DMS79 treated with DMSO at 0.1 percent for 48 hours (cell line): ENCODE measurements around the gene UNC5B.
A peak's percentile ranks its signal among the peaks of the same experiment; 100 is the strongest.
"Not testable (repeated sequence)": the region's sequence is repeated elsewhere in the genome, so short reads cannot be mapped to it uniquely, and the experiment has no call there.

Experiments
- DNase-seq: peaks from one replicate; lab custom pipeline; 2025; lab: John Stamatoyannopoulos, UW

Gene UNC5B

GRCh38 chr10:71268758-71269157, 56.4 kb downstream of the UNC5B start:
- DNase-seq = no peak

GRCh38 chr10:71269301-71270288, 57.2 kb downstream of the UNC5B start:
- DNase-seq = no peak

DNA sequence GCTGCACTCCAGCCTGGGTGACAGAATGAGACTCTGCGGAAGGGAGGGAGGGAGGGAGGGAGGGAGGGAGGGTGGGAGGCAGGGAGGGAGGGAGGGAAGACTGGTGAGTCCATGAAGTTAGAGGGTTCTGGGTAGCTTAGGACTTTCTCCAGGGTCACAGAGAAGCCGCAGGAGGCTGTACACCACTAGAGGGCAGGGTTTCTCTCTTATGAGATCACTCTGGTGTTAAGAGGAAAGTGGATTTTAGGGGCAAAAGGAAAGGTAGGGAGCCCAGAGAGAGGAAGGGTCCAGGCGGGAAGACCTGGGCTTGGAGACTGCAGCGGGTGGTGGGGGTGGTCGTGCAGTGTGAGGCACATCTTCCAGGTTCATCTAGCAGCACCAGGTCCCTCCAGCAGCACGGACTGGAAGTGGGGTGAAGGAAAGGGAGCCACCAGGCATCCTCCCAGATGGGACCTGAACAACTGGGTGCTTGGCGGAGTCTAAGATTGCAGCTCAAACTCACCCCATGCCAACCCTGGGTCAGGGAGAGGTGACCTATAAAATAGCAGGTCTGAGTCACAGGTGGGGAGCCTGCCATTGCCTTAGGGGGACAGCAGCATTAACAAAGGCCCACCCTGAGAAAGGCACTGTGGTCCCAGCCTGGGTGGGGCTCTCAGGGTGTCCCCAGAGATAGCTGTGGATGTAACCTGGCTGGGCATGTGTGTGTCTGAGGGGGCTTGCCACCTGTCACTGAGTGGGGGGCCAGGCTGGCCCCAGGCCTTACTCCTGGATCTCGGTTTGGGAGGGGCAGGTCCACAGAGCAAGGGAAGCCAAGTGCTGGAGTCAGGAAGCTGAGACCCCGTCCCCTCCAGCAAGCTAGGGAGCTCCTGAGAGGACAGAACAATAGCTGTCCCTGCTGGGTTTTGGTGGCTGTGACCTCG, 58.2 kb downstream of the UNC5B start:
- peak; percentile 26 for DNase-seq

DNA sequence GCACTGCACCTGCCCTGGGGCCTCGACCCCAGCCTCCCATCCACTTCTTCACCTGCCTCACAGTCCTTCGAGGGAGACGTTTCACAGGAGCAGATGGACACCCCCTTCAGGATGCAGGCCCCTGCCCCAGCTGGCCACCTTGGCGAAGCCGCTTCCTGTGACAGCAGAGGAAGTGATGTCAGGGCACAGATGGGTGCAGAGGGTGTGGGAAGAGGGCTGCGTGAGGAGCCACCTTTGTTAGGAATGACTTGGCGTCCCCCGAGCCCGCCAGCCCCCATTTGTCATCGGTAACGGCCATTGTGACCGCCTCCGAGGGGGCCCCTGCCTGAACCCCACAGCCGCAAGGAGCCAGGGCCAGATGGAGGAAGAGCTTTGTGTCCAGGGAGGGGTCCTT, 59.3 kb downstream of the UNC5B start:
- no peak for DNase-seq

GRCh38 chr10:71272056-71272771, 59.8 kb downstream of the UNC5B start:
- DNase-seq = no peak

GRCh38 chr10:71272974-71273373, 60.6 kb downstream of the UNC5B start:
- DNase-seq = not testable (repeated sequence)

- DNase-seq = no peak
Measured at GRCh38 chr10:71273506-71273905, 61.1 kb downstream of the UNC5B start.

- no peak for DNase-seq
Measured at GRCh38 chr10:71274901-71275796, 62.8 kb downstream of the UNC5B start.

DNA sequence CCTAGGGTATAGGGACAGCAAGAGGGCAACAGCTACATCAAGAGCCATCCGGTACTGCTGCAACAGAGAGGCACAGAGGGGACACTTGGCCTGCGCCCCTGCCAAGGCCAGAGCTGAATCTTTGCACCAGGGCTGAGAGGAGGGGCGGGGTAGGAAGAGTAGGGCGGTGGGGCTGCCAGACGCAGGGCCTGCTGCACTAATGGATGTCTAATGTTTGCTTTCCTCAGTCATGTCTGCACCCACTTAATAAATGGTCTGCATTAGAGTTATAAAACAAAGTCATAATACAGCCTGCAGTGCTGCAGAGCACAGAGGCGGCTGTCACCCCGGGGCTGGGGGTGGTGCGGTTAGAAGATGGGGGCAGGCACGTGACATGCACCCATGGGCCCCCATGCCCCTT, 64.5 kb downstream of the UNC5B start:
- no peak for DNase-seq

DNA sequence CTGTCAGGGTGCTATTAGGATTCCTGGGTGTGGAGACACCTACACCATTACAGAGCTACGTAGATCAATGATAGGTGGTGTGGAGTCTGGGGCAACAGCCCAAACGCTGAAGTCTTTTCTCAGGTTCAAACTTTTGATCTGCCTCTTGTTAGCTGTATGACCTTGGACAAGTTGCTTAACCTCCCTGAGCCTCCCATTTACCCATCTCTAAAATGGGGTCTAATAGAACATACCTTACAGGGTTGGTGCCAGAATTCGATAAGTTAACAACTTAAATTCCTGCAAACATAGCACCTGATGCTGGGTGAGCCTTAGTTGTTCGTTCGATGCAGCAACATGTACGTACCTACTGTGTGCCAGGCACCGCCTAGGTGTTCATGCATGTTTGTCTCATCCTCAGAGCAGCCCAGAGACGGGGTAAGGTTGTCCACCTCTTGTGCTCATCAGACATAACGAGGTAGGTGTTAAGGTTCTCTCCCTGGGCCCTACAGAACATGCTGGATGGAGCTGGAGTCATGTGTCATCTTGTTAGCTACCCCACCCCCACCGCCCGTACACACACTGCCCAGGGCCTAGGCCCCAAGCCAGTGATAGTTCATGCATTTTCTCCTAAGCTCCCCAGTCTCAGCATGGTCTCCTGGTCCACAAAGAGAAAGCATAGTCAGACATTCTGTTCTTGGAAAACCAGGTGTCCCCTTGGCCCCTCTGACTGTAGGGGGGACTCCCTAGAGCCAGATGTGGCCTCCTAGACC, 65.7 kb downstream of the UNC5B start:
- DNase-seq = no peak

GRCh38 chr10:71278691-71279588, 66.6 kb downstream of the UNC5B start:
- no peak for DNase-seq

GRCh38 chr10:71279590-71280170, 67.3 kb downstream of the UNC5B start:
- no peak for DNase-seq

DNA sequence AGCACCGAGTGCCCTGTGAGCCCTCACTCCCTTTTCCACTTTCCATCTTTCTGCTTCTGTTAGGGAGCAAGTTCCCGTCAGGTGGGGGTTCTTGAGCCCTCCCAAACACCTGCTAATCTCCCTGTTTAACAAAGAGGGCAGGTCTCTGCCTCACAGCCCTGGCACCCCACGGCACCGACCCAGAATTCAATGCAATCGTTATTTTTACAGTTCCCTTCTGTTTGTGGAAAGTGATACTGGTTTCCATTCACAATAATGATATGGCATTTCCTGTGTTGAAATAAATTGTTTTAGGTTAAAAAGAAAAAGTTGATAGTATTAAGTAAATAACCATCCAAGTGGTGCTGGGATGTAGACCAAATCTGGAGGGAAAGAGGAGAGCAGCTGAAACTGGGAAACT, 67.8 kb downstream of the UNC5B start:
- no peak for DNase-seq

DNA sequence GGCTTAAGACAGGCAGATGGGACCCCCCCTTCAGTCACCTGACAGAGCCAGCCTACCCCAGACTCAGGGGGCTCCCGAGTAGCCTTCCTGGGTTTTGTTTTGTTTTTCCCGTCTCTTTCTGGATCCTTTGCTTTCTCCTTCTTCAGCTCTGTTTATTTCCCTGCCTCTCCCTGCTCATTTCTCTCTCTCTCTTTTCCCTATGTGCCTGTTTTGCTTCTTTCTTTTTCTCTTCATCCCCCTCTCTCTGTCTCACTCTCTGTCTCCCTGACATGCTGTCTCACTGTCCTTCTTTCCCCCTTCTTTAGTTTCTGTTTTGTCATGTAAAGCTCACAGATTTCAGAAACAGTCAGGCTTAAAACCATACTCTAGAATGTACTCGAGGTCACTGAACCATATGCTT, 68.5 kb downstream of the UNC5B start:
- DNase-seq = no peak

GRCh38 chr10:71281646-71282322, 69.4 kb downstream of the UNC5B start:
- no peak for DNase-seq

DNA sequence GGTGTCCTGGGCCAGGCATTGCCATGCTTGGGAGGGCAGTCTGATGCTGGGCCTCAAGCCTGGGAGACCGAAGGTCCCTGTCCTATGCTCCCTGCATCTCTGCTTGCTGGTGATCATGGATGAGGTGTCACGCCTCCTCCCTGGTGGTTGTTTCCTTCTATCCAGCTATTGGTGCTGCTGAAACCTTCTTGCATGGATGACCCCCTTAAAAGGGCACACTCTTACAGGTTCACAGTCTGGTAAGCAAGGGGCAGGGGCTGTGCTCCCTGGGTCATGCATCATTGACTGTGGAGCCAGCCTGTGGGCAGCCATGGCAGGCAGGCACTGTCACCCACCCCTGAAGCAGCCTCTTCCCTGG, 69.9 kb downstream of the UNC5B start:
- no peak for DNase-seq

DNA sequence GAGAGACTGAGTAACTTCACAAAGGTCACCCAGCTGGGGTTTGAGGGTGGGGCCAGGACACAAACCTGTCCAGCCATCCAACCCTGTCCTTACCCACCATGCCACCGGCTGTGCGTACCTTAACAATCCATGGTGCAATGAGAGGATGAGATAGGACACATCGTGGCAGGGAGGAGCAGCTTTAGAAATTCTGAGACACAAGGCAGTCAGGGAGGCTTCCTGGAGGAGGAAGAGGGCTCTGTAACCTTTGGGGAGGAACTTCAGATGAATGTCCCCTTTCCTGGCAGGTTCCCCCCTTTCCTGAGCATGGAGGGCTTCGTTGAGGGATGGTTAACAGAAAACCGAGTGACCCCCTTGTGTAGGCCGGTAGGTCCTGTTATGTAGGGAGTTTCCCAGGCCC, 71.0 kb downstream of the UNC5B start:
- DNase-seq = no peak

DNA sequence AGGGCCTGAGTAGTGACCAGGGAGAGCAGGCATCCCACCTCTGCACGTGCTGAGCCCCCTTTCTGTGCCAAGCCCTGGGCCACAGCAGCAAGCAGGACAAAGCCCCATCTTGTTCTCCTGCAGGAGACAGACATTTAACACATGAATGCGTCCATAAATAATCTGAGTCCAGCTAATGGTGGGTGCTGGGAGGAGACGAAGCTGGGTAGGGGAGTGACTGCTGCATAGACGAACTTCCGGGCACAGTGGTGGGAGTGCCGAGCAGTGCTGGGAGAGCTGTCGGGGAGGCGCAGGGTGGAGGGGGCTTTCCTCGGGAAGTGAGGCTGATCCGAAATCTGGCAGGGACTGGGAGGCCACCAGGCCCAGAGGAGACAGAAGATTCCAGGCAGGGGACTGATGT, 71.5 kb downstream of the UNC5B start:
- DNase-seq = no peak
